Amniotic stem cell (primary cell): ENCODE measurements around the gene EPHA3.
"Not testable (repeated sequence)": the region's sequence is repeated elsewhere in the genome, so short reads cannot be mapped to it uniquely, and the experiment has no call there.

Source experiments
- DNase-seq: peaks from one replicate; lab custom pipeline; 2025; lab: John Stamatoyannopoulos, UW

EPHA3 gene

DNA sequence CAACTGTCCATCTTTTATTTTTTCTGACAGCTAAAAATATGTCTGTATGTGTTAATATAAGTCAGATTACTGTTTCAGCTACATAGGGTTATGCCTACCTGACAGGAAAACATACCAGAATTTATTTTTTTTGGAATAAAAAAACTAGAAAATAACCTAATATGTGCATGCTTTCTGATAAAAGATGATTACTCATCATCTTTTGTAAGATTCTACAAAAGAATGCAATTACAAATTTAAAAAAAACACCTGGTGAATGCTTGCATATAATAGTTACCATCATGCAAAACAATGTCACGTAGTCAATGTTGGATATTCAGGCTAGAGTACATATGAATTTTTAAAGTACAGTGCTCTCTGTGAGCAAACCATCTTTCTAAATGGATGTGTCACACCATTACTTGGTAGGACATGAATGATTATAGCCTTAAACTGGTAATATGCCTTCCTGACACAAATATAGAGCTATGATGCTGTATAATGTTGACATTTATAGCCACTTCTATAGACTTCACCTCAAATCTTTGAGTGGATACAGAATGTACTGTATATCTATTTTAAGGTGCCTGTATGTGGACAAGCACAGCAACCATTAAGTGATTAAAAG lies 180.6 kb downstream of the EPHA3 start:
- DNase-seq, result no peak

DNA sequence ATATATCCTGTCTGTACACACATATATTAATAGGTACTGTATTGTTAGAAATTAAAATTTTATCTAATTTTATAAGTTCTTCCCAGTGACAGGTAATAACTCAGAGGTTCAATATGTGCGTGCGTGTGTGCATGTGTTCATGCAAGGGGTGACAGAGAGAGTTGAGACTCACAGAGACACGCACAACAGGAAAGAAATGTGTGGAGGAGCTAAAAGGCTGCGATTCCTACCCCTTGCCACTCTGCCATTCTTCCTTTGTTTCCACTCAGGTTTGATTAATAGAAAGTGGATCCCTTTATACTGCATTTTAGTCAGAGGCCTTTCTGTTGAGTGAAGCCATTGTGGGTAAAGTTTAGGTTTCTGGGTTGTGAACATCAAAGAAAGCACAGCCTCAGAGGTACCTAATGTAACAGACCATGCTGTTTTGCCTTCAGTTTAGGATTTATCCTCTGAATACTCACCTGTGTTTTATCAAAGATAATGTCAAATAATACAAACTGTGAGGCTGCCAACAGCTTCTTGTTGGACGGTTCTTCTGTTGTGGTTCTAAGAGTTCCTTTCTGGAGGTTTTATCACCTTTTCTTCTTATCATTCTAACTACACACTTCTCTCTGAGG lies 182.3 kb downstream of the EPHA3 start:
- DNase-seq, result no peak

GRCh38 chr3:89297199-89297598 lies 189.8 kb downstream of the EPHA3 start:
- DNase-seq, result no peak

DNA sequence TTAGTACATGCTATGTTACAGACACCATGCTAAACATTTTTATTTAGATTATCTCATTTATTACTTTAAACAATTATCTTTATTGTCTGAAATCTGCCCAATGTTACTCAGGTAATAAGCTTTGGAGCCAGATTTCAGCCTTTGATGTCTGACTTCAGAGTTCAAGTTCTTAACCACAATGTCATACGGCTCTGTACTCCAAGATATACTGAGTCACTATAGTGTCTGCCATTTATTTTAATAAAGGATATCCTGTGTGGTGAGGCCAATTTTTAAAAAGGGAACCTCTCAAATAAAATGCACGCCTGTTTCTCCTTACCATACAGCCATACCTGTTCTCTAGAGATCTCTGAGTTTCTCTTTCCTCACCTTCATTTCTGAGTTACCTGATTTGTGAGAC lies 193.1 kb downstream of the EPHA3 start:
- no peak for DNase-seq

DNA sequence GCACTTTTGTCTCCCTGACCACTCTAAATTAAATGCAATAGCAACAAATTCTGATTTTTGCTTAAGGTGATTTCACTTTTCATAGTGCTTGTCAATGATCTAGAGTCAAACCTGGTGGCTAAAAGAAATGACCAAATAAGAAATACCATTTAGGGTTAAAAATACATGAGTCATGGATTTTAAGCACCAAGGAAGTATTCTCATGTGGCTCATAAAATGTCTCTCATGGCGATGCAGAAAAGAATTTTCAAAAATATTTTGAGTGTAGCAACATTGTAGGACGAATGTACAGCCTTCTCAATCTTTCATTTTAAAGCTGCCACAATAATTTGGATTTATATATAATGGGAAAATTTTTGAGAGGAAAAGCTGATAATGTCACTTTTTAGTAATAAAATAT lies 193.6 kb downstream of the EPHA3 start:
- no peak for DNase-seq

DNA sequence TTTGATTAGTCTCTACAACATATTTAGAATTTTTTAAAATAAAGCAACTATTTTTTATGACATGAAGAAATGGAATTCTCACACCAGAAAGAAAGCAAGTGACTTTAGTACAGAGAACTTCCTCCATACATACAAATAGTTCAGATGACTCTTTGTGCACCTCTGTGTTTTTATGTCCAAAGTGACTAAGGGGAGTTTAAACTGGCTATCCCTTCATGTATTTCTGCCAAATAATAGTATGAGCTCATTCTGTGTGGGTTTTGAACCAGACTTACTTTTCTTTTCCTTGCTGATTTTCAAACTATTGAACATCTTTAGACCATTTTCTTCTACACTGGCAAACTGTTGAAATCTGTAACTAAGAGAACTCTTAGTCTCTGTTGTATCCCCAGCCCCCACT lies 196.3 kb downstream of the EPHA3 start:
- DNase-seq, result no peak

DNA sequence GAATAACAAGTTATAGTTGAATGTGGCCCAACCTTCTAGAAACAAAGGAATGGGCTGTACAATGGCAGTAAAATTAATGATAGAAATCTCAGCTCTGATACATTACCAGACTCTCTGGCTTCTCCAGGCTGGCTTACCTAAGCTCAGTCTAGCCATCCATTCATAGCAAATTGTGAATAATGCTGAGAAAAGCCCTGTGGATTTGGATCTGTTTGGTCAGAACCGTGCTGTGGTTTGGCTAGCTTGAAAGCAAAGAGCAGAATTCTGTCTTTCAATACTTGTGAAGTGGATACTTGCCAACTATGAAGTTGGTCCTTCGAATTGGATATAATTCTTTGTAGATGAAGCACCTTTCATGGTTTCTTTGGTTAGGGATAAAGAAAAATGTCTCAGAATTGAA lies 199.1 kb downstream of the EPHA3 start:
- DNase-seq, result no peak

DNA sequence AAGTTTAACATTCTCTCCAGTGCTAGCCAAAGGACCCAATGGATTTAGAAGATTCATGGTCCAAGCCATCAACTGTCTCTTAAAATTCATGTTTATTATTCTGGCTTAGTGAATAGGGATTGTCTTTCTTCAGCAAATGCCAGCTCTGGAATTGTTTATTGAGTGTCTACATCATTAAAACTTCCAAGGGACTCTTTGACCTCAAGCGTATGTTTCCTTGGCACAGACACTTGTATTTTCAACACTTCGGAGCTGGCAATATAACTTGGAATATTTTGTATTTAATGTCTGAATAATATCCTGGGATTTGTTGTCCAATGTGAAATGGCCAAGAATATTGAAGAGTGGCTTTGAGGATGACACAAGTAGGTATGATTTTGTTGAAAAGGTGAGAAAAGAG lies 204.2 kb downstream of the EPHA3 start:
- DNase-seq, result no peak

GRCh38 chr3:89312141-89312540 lies 204.7 kb downstream of the EPHA3 start:
- no peak for DNase-seq

GRCh38 chr3:89314454-89315098 lies 207.2 kb downstream of the EPHA3 start:
- no peak for DNase-seq

DNA sequence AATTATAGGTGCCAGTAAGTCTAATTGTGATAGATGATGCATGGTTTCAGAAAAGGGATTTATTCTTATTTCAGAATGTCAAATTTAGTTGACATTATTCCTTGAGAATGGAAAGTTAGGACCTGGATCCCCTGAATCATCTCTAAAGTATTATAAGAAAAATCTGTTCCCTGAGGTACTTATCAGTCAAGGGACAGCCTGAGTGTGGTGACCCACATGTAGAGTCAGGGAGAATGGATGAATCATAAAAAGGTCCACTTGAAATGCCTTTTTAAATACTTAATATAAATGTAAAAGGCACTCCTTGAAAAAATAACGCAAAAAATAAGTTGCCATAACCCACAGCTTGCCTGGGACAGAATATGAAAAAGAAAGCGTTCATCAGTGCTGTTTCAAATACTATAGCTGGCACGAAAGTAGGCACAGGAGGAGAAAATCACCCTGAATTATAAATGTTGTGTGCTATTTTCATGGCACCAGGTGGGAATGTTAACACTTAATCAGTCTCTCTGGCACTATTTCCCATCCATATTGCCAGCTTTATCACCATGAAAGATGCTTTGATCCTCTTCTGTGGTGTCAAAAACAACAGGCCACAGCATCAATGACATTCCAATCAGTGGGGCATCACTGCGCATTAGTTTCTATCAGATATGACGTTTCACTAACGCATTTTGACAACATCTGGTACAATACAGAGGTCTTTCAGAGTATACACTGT lies 208.5 kb downstream of the EPHA3 start:
- DNase-seq, result no peak

DNA sequence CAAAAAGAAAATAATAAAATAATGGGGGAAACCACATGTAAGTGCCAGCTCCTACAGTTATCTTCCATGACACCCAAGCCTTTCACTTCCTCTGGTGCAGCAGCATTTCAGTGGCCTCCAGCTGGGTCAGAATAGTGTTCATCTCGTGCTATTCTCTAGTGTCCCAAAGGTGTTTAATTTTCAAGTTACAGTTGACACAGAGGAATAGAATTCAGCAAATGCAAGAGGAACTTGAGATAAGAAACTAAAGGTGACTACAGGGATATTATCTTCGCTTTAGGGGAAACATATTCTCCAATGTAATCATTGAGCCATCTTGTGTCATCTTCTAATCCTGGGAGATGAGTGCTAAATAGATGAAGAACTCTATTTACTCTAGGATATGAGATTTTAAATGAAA lies 212.8 kb downstream of the EPHA3 start:
- DNase-seq, result no peak

GRCh38 chr3:89326997-89327396 lies 219.6 kb downstream of the EPHA3 start:
- DNase-seq, result no peak

- no peak for DNase-seq
These were observed 225.0 kb downstream of the EPHA3 start for GRCh38 chr3:89332386-89332785.

DNA sequence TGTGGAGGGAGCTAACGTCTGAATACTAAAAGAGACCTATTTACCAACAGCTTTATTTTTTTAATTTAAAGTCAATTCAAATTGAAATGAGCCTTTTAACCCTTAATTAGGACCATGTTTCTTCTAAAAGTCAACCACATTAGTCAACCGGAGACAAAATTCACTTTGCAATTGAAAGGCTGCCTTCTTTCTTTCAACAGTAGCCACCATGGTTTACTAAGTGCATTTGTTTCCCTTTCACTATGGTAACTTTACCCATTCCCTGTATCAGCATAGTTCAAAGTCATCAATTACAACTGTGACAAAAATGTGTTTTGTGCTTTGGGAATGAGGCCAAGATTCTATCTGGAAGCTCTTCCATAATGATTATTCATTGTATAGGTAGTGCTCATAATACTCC lies 225.4 kb downstream of the EPHA3 start:
- no peak for DNase-seq

DNA sequence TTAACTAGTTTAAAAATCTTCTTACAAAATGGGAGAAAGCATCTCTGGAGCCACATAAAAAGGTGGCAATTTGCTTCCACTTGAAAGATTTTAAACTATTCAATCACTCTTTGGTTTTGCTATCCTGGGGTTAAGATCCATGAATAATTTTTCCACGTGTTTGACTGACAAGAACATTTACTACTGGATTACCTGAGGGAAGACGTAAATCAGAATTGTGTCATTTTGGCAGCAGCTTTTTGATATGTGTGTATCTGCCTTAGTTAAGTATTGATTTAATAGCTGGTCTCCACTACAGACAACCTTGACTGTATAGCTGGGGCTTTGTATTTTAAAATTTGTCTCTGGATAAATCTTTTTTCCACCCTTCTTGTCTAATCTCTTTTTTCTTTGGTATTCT lies 228.3 kb downstream of the EPHA3 start:
- DNase-seq, result no peak

GRCh38 chr3:89340408-89340807 lies 233.0 kb downstream of the EPHA3 start:
- no peak for DNase-seq

GRCh38 chr3:89344076-89344475 lies 236.7 kb downstream of the EPHA3 start:
- no peak for DNase-seq

DNA sequence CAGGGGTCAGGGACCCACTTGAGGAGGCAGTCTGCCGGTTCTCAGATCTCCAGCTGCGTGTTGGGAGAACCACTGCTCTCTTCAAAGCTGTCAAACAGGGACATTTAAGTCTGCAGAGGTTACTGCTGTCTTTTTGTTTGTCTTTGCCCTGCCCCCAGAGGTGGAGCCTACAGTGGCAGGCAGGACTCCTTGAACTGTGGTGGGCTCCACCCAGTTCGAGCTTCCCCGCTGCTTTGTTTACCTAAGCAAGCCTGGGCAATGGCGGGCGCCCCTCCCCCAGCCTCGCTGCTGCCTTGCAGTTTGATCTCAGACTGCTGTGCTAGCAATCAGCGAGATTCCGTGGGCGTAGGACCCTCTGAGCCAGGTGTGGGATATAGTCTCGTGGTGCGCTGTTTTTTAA lies 243.5 kb downstream of the EPHA3 start:
- DNase-seq, result not testable (repeated sequence)

DNA sequence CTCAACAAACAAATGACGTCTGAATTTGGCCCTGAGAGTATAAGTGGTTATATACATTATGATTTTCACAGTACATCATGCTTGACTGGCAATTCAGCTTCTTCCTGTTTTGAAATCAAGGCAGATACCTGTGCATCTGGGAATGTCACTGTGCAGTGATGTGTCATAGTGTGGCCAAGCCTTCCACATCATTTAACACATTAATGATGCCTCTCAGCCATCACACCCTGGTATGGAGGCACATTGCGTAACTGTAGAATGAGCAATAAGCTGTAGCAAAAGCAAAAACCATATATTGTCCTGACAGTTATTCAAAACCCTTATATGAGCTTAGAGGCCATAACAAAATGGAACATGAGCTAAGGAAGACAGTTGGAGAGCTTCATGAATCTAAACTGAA lies 246.0 kb downstream of the EPHA3 start:
- no peak for DNase-seq

DNA sequence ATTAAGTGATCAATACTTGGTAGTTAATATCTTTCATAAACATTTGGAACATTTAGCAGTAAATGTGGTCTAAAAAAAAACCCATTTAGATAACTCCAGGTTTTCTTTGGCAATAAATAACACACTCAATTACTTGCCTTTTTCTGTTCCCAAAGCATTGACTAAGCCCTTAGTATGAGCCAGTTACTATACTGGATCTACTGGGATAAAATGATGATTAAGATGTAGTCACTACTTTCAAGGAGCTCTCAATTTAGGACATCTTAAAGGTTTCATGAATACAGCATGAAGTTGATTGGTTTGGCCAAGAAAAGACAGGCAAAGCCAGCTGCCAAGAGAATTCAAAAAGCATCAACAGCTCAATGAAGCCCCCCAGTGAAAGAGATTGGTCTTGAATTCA lies 250.9 kb downstream of the EPHA3 start:
- no peak for DNase-seq

- DNase-seq, result no peak
These were observed 252.7 kb downstream of the EPHA3 start for GRCh38 chr3:89360156-89360555.

DNA sequence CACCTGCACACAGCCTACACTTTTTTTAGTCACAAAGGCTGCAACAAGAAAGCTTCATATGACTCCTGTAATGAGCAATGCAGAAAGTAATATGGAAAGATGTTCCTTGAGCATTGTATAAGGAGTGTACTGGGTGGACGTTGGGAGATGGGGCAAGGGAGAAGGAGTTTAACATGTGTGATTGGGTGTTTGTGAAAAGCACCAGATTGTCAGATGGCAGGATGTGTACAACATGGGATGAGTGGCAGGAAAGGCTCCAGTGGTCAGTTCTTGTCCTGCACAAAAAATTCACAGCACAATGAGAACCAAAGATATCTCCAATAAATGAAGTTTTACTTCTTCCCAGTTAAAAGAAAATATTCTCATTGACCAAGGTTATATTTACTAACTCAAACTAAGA lies 255.1 kb downstream of the EPHA3 start:
- no peak for DNase-seq
